Measurements from ENCODE around the gene SCNN1A.

Gene SCNN1A

GRCh38 chr12:6334940-6335450, 40.4 kb downstream of the SCNN1A start:
- Histone ChIP-seq H3K4me3 (ENCODE audit: low read length) (0 out of 2 replicates have a peak overlapping the region, but pooled peaks have one; percentile 45), H3K9me2 (replicated peaks; ENCODE audit: insufficient read depth, low read length) (no peaks in the 10 kb centered on the region), H3K9ac (ENCODE audit: low read length) (peak overlapping the region; percentile 59; the same call in 1 of the 2 replicates), H3K36me3 (replicated peaks; ENCODE audit: insufficient read depth, low read length) (peaks cover 5% of the 10 kb centered on the region; the same call in 1 of the 2 replicates), H3K4me2 (ENCODE audit: low read depth, low read length) (peak overlapping the region; percentile 76), H3K27me3 (replicated peaks; ENCODE audit: insufficient read depth, low read length) (no peaks in the 10 kb centered on the region), H3F3A (ENCODE audit: insufficient read depth, low read length) (peaks cover 26% of the 10 kb centered on the region), H4K20me1 (ENCODE audit: insufficient read depth, low read length) (no peaks in the 10 kb centered on the region), H2AFZ (ENCODE audit: low read length) (no peak overlapping the region), H3K9me3 (replicated peaks; ENCODE audit: insufficient read depth, low read length) (no peaks in the 10 kb centered on the region), H3K4me1 (ENCODE audit: low read length) (peaks cover 43% of the 10 kb centered on the region), H3K79me2 (ENCODE audit: low read length) (peaks cover 82% of the 10 kb centered on the region), H3K27ac (ENCODE audit: low read length) (peak overlapping the region; percentile 82)
- no peak for DNase-seq
- no peak for TF ChIP-seq EZH2 (optimal IDR thresholded peaks at IDR 0.05; ENCODE audit: low read depth, low read length)
- no peak for TF ChIP-seq EZH2phosphoT487 (IDR thresholded peaks at IDR 0.05; ENCODE audit: low read length)
- TF ChIP-seq CTCF (IDR thresholded peaks at IDR 0.05; ENCODE audit: low read length), result no peak

GRCh38 chr12:6334359-6334758, 41.0 kb downstream of the SCNN1A start:
- H3F3A ChIP-seq (ENCODE audit: insufficient read depth, low read length), result peaks cover 26% of the 10 kb centered on the region
- H3K4me1 ChIP-seq (ENCODE audit: low read length), result peaks cover 37% of the 10 kb centered on the region
- DNase-seq, result no peak
- H3K27me3 ChIP-seq (replicated peaks; ENCODE audit: insufficient read depth, low read length), result no peaks in the 10 kb centered on the region
- no peak overlapping the region for H3K4me2 ChIP-seq (ENCODE audit: low read depth, low read length)
- no peak for TF ChIP-seq EZH2 (optimal IDR thresholded peaks at IDR 0.05; ENCODE audit: low read depth, low read length)
- no peak for TF ChIP-seq CTCF (IDR thresholded peaks at IDR 0.05; ENCODE audit: low read length)
- TF ChIP-seq EZH2phosphoT487 (IDR thresholded peaks at IDR 0.05; ENCODE audit: low read length), result no peak
- H3K4me3 ChIP-seq (ENCODE audit: low read length), result no peak overlapping the region
- H3K36me3 ChIP-seq (replicated peaks; ENCODE audit: insufficient read depth, low read length), result peaks cover 9% of the 10 kb centered on the region; the same call in 1 of the 2 replicates
- H3K9ac ChIP-seq (ENCODE audit: low read length), result no peak overlapping the region
- H4K20me1 ChIP-seq (ENCODE audit: insufficient read depth, low read length), result no peaks in the 10 kb centered on the region
- no peak overlapping the region for H3K27ac ChIP-seq (ENCODE audit: low read length)
- H3K9me3 ChIP-seq (replicated peaks; ENCODE audit: insufficient read depth, low read length), result no peaks in the 10 kb centered on the region
- no peaks in the 10 kb centered on the region for H3K9me2 ChIP-seq (replicated peaks; ENCODE audit: insufficient read depth, low read length)
- H3K79me2 ChIP-seq (ENCODE audit: low read length), result peaks cover 76% of the 10 kb centered on the region
- no peak overlapping the region for H2AFZ ChIP-seq (ENCODE audit: low read length)

- no peak for DNase-seq
- Histone ChIP-seq H3K79me2 (ENCODE audit: low read length) (peaks cover 68% of the 10 kb centered on the region), H2AFZ (ENCODE audit: low read length) (no peak overlapping the region), H3K27ac (ENCODE audit: low read length) (no peak overlapping the region), H3K4me1 (ENCODE audit: low read length) (peaks cover 35% of the 10 kb centered on the region), H3K9me3 (replicated peaks; ENCODE audit: insufficient read depth, low read length) (no peaks in the 10 kb centered on the region), H4K20me1 (ENCODE audit: insufficient read depth, low read length) (no peaks in the 10 kb centered on the region), H3K4me2 (ENCODE audit: low read depth, low read length) (no peak overlapping the region), H3K4me3 (ENCODE audit: low read length) (no peak overlapping the region), H3K27me3 (replicated peaks; ENCODE audit: insufficient read depth, low read length) (no peaks in the 10 kb centered on the region), H3K9me2 (replicated peaks; ENCODE audit: insufficient read depth, low read length) (no peaks in the 10 kb centered on the region), H3F3A (ENCODE audit: insufficient read depth, low read length) (peaks cover 26% of the 10 kb centered on the region), H3K9ac (ENCODE audit: low read length) (no peak overlapping the region), H3K36me3 (replicated peaks; ENCODE audit: insufficient read depth, low read length) (peaks cover 9% of the 10 kb centered on the region; the same call in 1 of the 2 replicates)
- TF ChIP-seq EZH2 (optimal IDR thresholded peaks at IDR 0.05; ENCODE audit: low read depth, low read length) (no peak), CTCF (IDR thresholded peaks at IDR 0.05; ENCODE audit: low read length) (no peak), EZH2phosphoT487 (IDR thresholded peaks at IDR 0.05; ENCODE audit: low read length) (no peak)
Measured at GRCh38 chr12:6333566-6333965, 41.8 kb downstream of the SCNN1A start.

Data from MM.1S (cell line).